GM12878 (cell line): Measurements from ENCODE around the gene KLHL24. TPM values are rescaled to one million over a fixed set of nuclear protein-coding genes. Genes with fewer than 3 reads are reported as not detected.
A peak's percentile ranks its signal among the peaks of the same experiment; 100 is the strongest.

Source experiments
- ATAC-seq: fragments of 200-7000 bp; cut with Tn5 transposase; 3 replicates; pipeline ENCODE4 v1.9.1; 2020; ENCODE audit warnings: mild to moderate bottlenecking, moderate library complexity
- BruUV-seq: library from RNA; stranded (reverse); fragments of 400-500 nt; replicated peaks from 2 replicates; lab custom pipeline; 2021; lab: Mats Ljungman, UMichigan
- CTCF ChIA-PET: fragments of 300-600 bp; sonication (Branson Sonifier 250); formaldehyde crosslinking; extraction: SDS; loops from one replicate; lab custom pipeline; 2021; ENCODE audit warnings: inconsistent platforms; lab: Yijun Ruan, JAX
- POLR2A ChIA-PET: fragments of 350-600 bp; formaldehyde crosslinking; extraction: SDS; loops from one replicate; lab custom pipeline; 2021; ENCODE audit warnings: inconsistent platforms; lab: Charles Lee
- RAD21 ChIA-PET: fragments of 300-600 bp; sonication (Branson Sonifier 250); formaldehyde crosslinking; loops from one replicate; lab custom pipeline; 2023; ENCODE audit warnings: antibody characterized with exemption; ENCODE audit not compliant: unreplicated experiment; lab: Charles Lee
- SMC1A ChIA-PET: fragments of 300-600 bp; sonication (Branson Sonifier 250); formaldehyde crosslinking; loops from one replicate; lab custom pipeline; 2023; ENCODE audit not compliant: unreplicated experiment, uncharacterized antibody; lab: Charles Lee
- DNase-seq: peaks from one replicate; pipeline ENCODE4 v3.0.0-alpha.2; 2011; ENCODE audit warnings: low read depth, low spot score
- FAIRE-seq: peaks from 3 replicates; lab custom pipeline; 2011; peaks lifted over from hg19 to GRCh38; lab: Jason Lieb, UNC
- H2AFZ ChIP-seq: 2 replicates; pipeline ENCODE4 v1.6.0; 2011; ENCODE audit warnings: low read depth, low read length, control low read depth; ENCODE audit not compliant: control insufficient read depth
- H3K27ac ChIP-seq: 2 replicates; pipeline ENCODE4 v1.5.1; 2011; ENCODE audit warnings: control low read depth; ENCODE audit not compliant: control insufficient read depth, insufficient read depth
- H3K27me3 ChIP-seq, 2 experiments: replicated peaks in 1 of 2; 2 replicates each; pipeline versions ENCODE4 v1.6.0 to v1.6.1; 2011; ENCODE audit warnings: low read length in 1 of 2; ENCODE audit not compliant: control insufficient read depth in 2 of 2, insufficient read depth in 2 of 2
- H3K36me3 ChIP-seq, 2 experiments: 2 replicates each; pipeline ENCODE4 v1.5.1; 2011; ENCODE audit warnings: low read length in 1 of 2; ENCODE audit not compliant: control insufficient read depth in 2 of 2, insufficient read depth in 2 of 2
- H3K4me1 ChIP-seq: 2 replicates; pipeline ENCODE4 v1.6.1; 2011; ENCODE audit warnings: mild to moderate bottlenecking, low read length, moderate library complexity, mixed read lengths; ENCODE audit not compliant: control insufficient read depth, insufficient read depth
- H3K4me2 ChIP-seq: 2 replicates; pipeline ENCODE4 v1.6.0; 2011; ENCODE audit warnings: control low read depth; ENCODE audit not compliant: control insufficient read depth, insufficient read depth
- H3K4me3 ChIP-seq: fragments of 200-600 bp; sonication (generic); 2 replicates; pipeline ENCODE4 v1.5.1; 2016
- H3K79me2 ChIP-seq: 2 replicates; pipeline ENCODE4 v1.6.0; 2011; ENCODE audit warnings: low read length; ENCODE audit not compliant: control insufficient read depth, insufficient read depth
- H3K9ac ChIP-seq: 2 replicates; pipeline ENCODE4 v1.8.0; 2011; ENCODE audit warnings: low read length, control low read depth, mixed read lengths; ENCODE audit not compliant: control insufficient read depth, insufficient read depth
- H3K9me3 ChIP-seq: replicated peaks from 3 replicates; pipeline ENCODE4 v1.5.1; 2011; ENCODE audit warnings: mild to moderate bottlenecking, low read length; ENCODE audit not compliant: control insufficient read depth, insufficient read depth
- H4K20me1 ChIP-seq: 2 replicates; pipeline ENCODE4 v1.6.0; 2011; ENCODE audit not compliant: control insufficient read depth, insufficient read depth
- ASH2L ChIP-seq: fragments of 300-600, 200-600 bp; sonication (generic); IDR thresholded peaks from 2 replicates; pipeline ENCODE4 v1.6.1; 2017; ENCODE audit warnings: low read depth, mild to moderate bottlenecking, borderline replicate concordance
- BRCA1 ChIP-seq: IDR thresholded peaks from 2 replicates; pipeline ENCODE4 v1.6.1; 2011; ENCODE audit warnings: low read depth, low read length, improper control_type of control experiment
- CBFB ChIP-seq: IDR thresholded peaks from 2 replicates; pipeline ENCODE4 v1.6.1; 2016; ENCODE audit warnings: antibody characterized with exemption, low read depth
- CBX3 ChIP-seq: fragments of 200-600 bp; sonication (generic); IDR thresholded peaks from 2 replicates; pipeline ENCODE4 v1.6.1; 2016; ENCODE audit warnings: low read depth, borderline replicate concordance
- CBX5 ChIP-seq: sonication (generic); IDR thresholded peaks from 2 replicates; pipeline ENCODE4 v1.6.1; 2016; ENCODE audit warnings: low read depth, moderate library complexity, mild to moderate bottlenecking, inconsistent platforms
- CHD4 ChIP-seq: fragments of 200-600 bp; sonication (generic); IDR thresholded peaks from 2 replicates; pipeline ENCODE4 v1.6.1; 2016; ENCODE audit warnings: mild to moderate bottlenecking
- DPF2 ChIP-seq: fragments of 450-650 bp; IDR thresholded peaks from 2 replicates; pipeline ENCODE4 v1.6.1; 2017; ENCODE audit warnings: mild to moderate bottlenecking
- ETV6 ChIP-seq, 2 experiments: fragments of 450-650 bp in 1 of 2; IDR thresholded peaks in 1 of 2; conservative IDR thresholded peaks in 1 of 2; 2 replicates each; pipeline ENCODE4 v1.6.1; 2014; ENCODE audit warnings: antibody characterized with exemption in 1 of 2, borderline replicate concordance in 1 of 2, low read depth in 1 of 2, mild to moderate bottlenecking in 1 of 2, moderate library complexity in 1 of 2
- HDGF ChIP-seq: fragments of 450-650 bp; IDR thresholded peaks from 2 replicates; pipeline ENCODE4 v1.6.1; 2016; ENCODE audit warnings: antibody characterized with exemption
- MTA2 ChIP-seq: fragments of 450-650 bp; IDR thresholded peaks from 2 replicates; pipeline ENCODE4 v1.6.1; 2016; ENCODE audit warnings: low read depth, mild to moderate bottlenecking, moderate library complexity
- NR2C2 ChIP-seq: IDR thresholded peaks from 2 replicates; pipeline ENCODE4 v1.6.1; 2011; ENCODE audit warnings: borderline replicate concordance, low read depth; ENCODE audit not compliant: control insufficient read depth, insufficient read length
- PKNOX1 ChIP-seq: fragments of 450-650 bp; IDR thresholded peaks from 2 replicates; pipeline ENCODE4 v1.6.1; 2016; ENCODE audit warnings: mild to moderate bottlenecking
- SMARCA5 ChIP-seq: fragments of 450-650 bp; IDR thresholded peaks from 2 replicates; pipeline ENCODE4 v1.6.1; 2017; ENCODE audit warnings: mild to moderate bottlenecking
- SREBF1 ChIP-seq: IDR thresholded peaks from 2 replicates; pipeline ENCODE4 v1.6.1; 2012; ENCODE audit warnings: mild to moderate bottlenecking, low read length
- ZBTB11 ChIP-seq: fragments of 450-650 bp; formaldehyde crosslinking; IDR thresholded peaks from 2 replicates; pipeline ENCODE4 v1.5.0; 2022; ENCODE audit warnings: mild to moderate bottlenecking, missing genetic modification characterization
- ZBTB33 ChIP-seq: fragments of 450-650 bp; IDR thresholded peaks from 2 replicates; pipeline ENCODE4 v1.6.1; 2017; ENCODE audit warnings: mild to moderate bottlenecking
- ZSCAN29 ChIP-seq: fragments of 450-650 bp; IDR thresholded peaks from 2 replicates; pipeline ENCODE4 v1.6.1; 2017; ENCODE audit warnings: mild to moderate bottlenecking, moderate library complexity
- WGBS: methylation state at CpG from one replicate; pipeline ENCODE4 v1.1.6; 2016; ENCODE audit warnings: low lambda C conversion rate; ENCODE audit not compliant: insufficient replicate concordance, insufficient coverage; ENCODE audit errors: missing lambda C conversion rate; 5-methylcytosine and 5-hydroxymethylcytosine counted together
- in situ Hi-C: fragments of 300-500 bp; cut with MboI; formaldehyde crosslinking; loops from 9 replicates; pipeline ENCODE4 v1.14.3; 2018; ENCODE audit warnings: mixed read lengths
- intact Hi-C: fragments of 100-400 bp; cut with micrococcal nuclease; formaldehyde crosslinking; loops from one replicate; pipeline ENCODE4 v1.14.2; 2022; ENCODE audit not compliant: unreplicated experiment
- polyA plus RNA-seq, 11 experiments: library from polyadenylated mRNA; depleted of rRNA in 4 of 11; unstranded in 6 of 11; stranded (reverse) in 5 of 11; fragments of >200 nt; fragmentation: Nextera tagmentation in 4 of 11; fragmentation: Illumina TruSeq in 1 of 11; extraction: Ambion mirVana in 4 of 11; extraction: Trizol in 1 of 11; gene quantifications; 1 replicate in 1 of 11; 2 replicates in 10 of 11; pipeline versions ENCODE4 v1.2.1 to v1.2.3, GENCODE V29; 2011 to 2016; ENCODE audit warnings: inconsistent platforms in 2 of 11, missing spikeins in 2 of 11, low read depth in 1 of 11
- total RNA-seq, 4 experiments: library from RNA; depleted of rRNA in 3 of 4; stranded (reverse); fragments of >200 nt in 3 of 4; fragmentation: Illumina TruSeq in 1 of 4; extraction: Trizol in 1 of 4; gene quantifications; 2 replicates each; pipeline versions ENCODE4 v1.2.1 to v1.2.3, GENCODE V29; 2013 to 2021

Gene KLHL24
- total and polyA plus RNA-seq, 10 of the 15 experiments (the other 5 are each of a cell fraction or from before 2014, with no cell fraction given): 0.91 to 24.3 (median 5.3) TPM

GRCh38 chr3:183699238-183699947 lies 64.0 kb downstream of the KLHL24 start (continued):
- TF ChIP-seq MTA2 (peak; percentile 31; the same call in 1 of the 2 replicates), SMARCA5 (no peak), NR2C2 (no peak), DPF2 (no peak), PKNOX1 (no peak), CBFB (no peak), ETV6 (conservative IDR thresholded peaks at IDR 0.05 in 1 of 2, IDR thresholded peaks at IDR 0.05 in 1 of 2; ENCODE audit: borderline replicate concordance in 1 of 2, low read depth in 1 of 2) (peak in 1 of 2 experiments; percentile 43; a peak in 1 of 4 replicates), HDGF (no peak), CHD4 (no peak), CBX3 (no peak)

GRCh38 chr3:183701744-183702143 lies 66.3 kb downstream of the KLHL24 start:
- Histone ChIP-seq H3K4me2 (no peak overlapping the region; the same call in 1 of the 2 replicates), H3K4me1 (no peaks in the 10 kb centered on the region), H3K9ac (no peak overlapping the region), H3K27ac (no peak overlapping the region), H3K36me3 (peaks cover 0 to 4% of the 10 kb centered on the region in 2 experiments; a peak in 1 of 4 replicates), H4K20me1 (no peaks in the 10 kb centered on the region; the same call in 1 of the 2 replicates), H2AFZ (no peak overlapping the region), H3K4me3 (no peak overlapping the region), H3K27me3 (no peaks in the 10 kb centered on the region), H3K79me2 (peaks cover 85% of the 10 kb centered on the region), H3K9me3 (no peaks in the 10 kb centered on the region)
- FAIRE-seq: no peak
- intact Hi-C loops (no loop called here), in situ Hi-C loops (no loop called here)
- WGBS: 100% methylated on average over 5 of the region's 5 CpGs
- no peak for ATAC-seq
- TSS peak; percentile 32 for BruUV-seq
- ChIA-PET RAD21 (no interaction called here), SMC1A (interaction anchor here (0.8 kb wide), 1 partner anchor 222 kb away, joined by 3 read pairs; no protein-coding TSS in a partner anchor), CTCF (interaction anchor here (1.2 to 1.7 kb wide), 2 partner anchors 64 to 110 kb away, joined by 3 to 6 read pairs; no protein-coding TSS in a partner anchor), POLR2A (interaction anchor here (1.0 kb wide), 1 partner anchor 60 kb away, joined by 3 read pairs; no protein-coding TSS in a partner anchor)
- no peak for DNase-seq
- no peak for TF ChIP-seq ZBTB11 (CRISPR knock-in tag)
- no peak for TF ChIP-seq BRCA1
- no peak for TF ChIP-seq CBFB
- TF ChIP-seq ZSCAN29: no peak
- no peak for TF ChIP-seq CBX5
- no peak for TF ChIP-seq ASH2L
- no peak for TF ChIP-seq SREBF1
- no peak for TF ChIP-seq ZBTB33
